SU-DHL-6 (cell line): Measurements from ENCODE around the gene NBDY.

Experiments
- H2AFZ ChIP-seq: fragments of 200-600 bp; sonication (generic); 2 replicates; pipeline ENCODE4 v1.6.1; 2014; ENCODE audit warnings: low read depth, mild to moderate bottlenecking, moderate library complexity, mixed read lengths, antibody characterized with exemption, low read length; ENCODE audit not compliant: severe bottlenecking
- H3F3A ChIP-seq: fragments of 200-600 bp; shearing (Covaris generic); 2 replicates; pipeline ENCODE4 v1.6.0; 2016; ENCODE audit warnings: antibody characterized with exemption, mild to moderate bottlenecking; ENCODE audit not compliant: insufficient read depth
- H3K27ac ChIP-seq: fragments of 200-600 bp; sonication (generic); 2 replicates; pipeline ENCODE4 v1.5.1; 2016; ENCODE audit warnings: low read depth, mild to moderate bottlenecking, low read length, moderate library complexity, mixed read lengths
- H3K27me3 ChIP-seq: fragments of 200-600 bp; sonication (generic), shearing (Covaris generic); 2 replicates; pipeline ENCODE4 v1.6.0; 2014; ENCODE audit warnings: mild to moderate bottlenecking, low read length
- H3K36me3 ChIP-seq: fragments of 200-600 bp; sonication (generic); 2 replicates; pipeline ENCODE4 v1.6.1; 2014; ENCODE audit warnings: mild to moderate bottlenecking, low read length, mixed read lengths
- H3K4me2 ChIP-seq: fragments of 300-600, 200-600 bp; shearing (Covaris generic), sonication (generic); 2 replicates; pipeline ENCODE4 v1.6.0; 2014; ENCODE audit warnings: low read length, low read depth, mild to moderate bottlenecking; ENCODE audit not compliant: poor library complexity, severe bottlenecking
- H3K4me3 ChIP-seq: fragments of 200-600 bp; sonication (generic); 2 replicates; pipeline ENCODE4 v1.5.1; 2014; ENCODE audit warnings: antibody characterized with exemption, low read length, mild to moderate bottlenecking, mixed read lengths; ENCODE audit not compliant: insufficient read depth, poor library complexity, severe bottlenecking
- H3K79me2 ChIP-seq: fragments of 200-600 bp; sonication (generic); 2 replicates; pipeline ENCODE4 v1.6.1; 2014; ENCODE audit warnings: mild to moderate bottlenecking, low read length, moderate library complexity; ENCODE audit not compliant: insufficient read depth
- H3K9ac ChIP-seq: fragments of 200-600 bp; sonication (generic); 2 replicates; pipeline ENCODE4 v1.7.0; 2014; ENCODE audit warnings: mild to moderate bottlenecking, low read length
- H3K9me2 ChIP-seq: fragments of 200-600 bp; sonication (generic); replicated peaks from 2 replicates; pipeline ENCODE4 v1.6.1; 2014; ENCODE audit warnings: low read length; ENCODE audit not compliant: insufficient read depth
- H3K9me3 ChIP-seq: fragments of 200-600 bp; sonication (generic); 2 replicates; pipeline ENCODE4 v1.6.1; 2014; ENCODE audit warnings: low read length, mixed read lengths; ENCODE audit not compliant: insufficient read depth
- H4K20me1 ChIP-seq: fragments of 200-600 bp; sonication (generic); 2 replicates; pipeline ENCODE4 v1.6.1; 2014; ENCODE audit warnings: low read depth, mild to moderate bottlenecking, antibody characterized with exemption, low read length, moderate library complexity, mixed read lengths
- CTCF ChIP-seq: fragments of 200-600 bp; sonication (generic); IDR thresholded peaks from one replicate; pipeline ENCODE4 v1.5.1; 2017; ENCODE audit warnings: antibody characterized with exemption, mild to moderate bottlenecking, low read length, moderate library complexity; ENCODE audit not compliant: insufficient read depth, poor library complexity, severe bottlenecking
- EZH2phosphoT487 ChIP-seq: fragments of 200-600 bp; sonication (generic), shearing (Covaris generic); conservative IDR thresholded peaks from 2 replicates; pipeline ENCODE4 v1.6.1; 2018; ENCODE audit warnings: mild to moderate bottlenecking, antibody characterized with exemption, low read length, moderate library complexity, mixed read lengths

NBDY gene

GRCh38 chrX:56744996-56745395 lies 16.0 kb downstream of the NBDY start:
- Histone ChIP-seq H3K9me2 (no peaks in the 10 kb centered on the region), H3K36me3 (no peaks in the 10 kb centered on the region), H4K20me1 (no peaks in the 10 kb centered on the region), H3K4me3 (no peak overlapping the region), H3K27me3 (no peaks in the 10 kb centered on the region), H3K9ac (no peak overlapping the region), H3K4me2 (no peak overlapping the region), H3K27ac (no peak overlapping the region), H3F3A (no peaks in the 10 kb centered on the region), H3K9me3 (no peaks in the 10 kb centered on the region), H2AFZ (no peak overlapping the region), H3K79me2 (peaks cover 12% of the 10 kb centered on the region)
- no peak for TF ChIP-seq CTCF
- no peak for TF ChIP-seq EZH2phosphoT487

GRCh38 chrX:56746996-56747395 lies 18.0 kb downstream of the NBDY start:
- H3F3A ChIP-seq, result no peaks in the 10 kb centered on the region
- H2AFZ ChIP-seq, result no peak overlapping the region
- TF ChIP-seq CTCF, result no peak
- TF ChIP-seq EZH2phosphoT487, result no peak
- H3K9ac ChIP-seq, result no peak overlapping the region
- no peaks in the 10 kb centered on the region for H3K9me3 ChIP-seq
- H3K27ac ChIP-seq, result no peak overlapping the region
- no peaks in the 10 kb centered on the region for H3K9me2 ChIP-seq
- peaks cover 5% of the 10 kb centered on the region; the same call in 1 of the 2 replicates for H3K79me2 ChIP-seq
- H3K4me3 ChIP-seq, result no peak overlapping the region
- H3K4me2 ChIP-seq, result no peak overlapping the region
- H3K36me3 ChIP-seq, result no peaks in the 10 kb centered on the region
- H4K20me1 ChIP-seq, result no peaks in the 10 kb centered on the region
- no peaks in the 10 kb centered on the region for H3K27me3 ChIP-seq

- no peaks in the 10 kb centered on the region for H3K79me2 ChIP-seq
- H4K20me1 ChIP-seq, result no peaks in the 10 kb centered on the region
- H3K27me3 ChIP-seq, result no peaks in the 10 kb centered on the region
- H3K9me3 ChIP-seq, result no peaks in the 10 kb centered on the region
- H3K9ac ChIP-seq, result no peak overlapping the region
- TF ChIP-seq CTCF (no peak), EZH2phosphoT487 (no peak)
- no peak overlapping the region for H3K4me2 ChIP-seq
- H3K4me3 ChIP-seq, result no peak overlapping the region
- H2AFZ ChIP-seq, result no peak overlapping the region
- no peak overlapping the region for H3K27ac ChIP-seq
- H3F3A ChIP-seq, result no peaks in the 10 kb centered on the region
- H3K36me3 ChIP-seq, result no peaks in the 10 kb centered on the region
- no peaks in the 10 kb centered on the region for H3K9me2 ChIP-seq
These were observed 22.0 kb downstream of the NBDY start for GRCh38 chrX:56751071-56751470.

GRCh38 chrX:56757327-56757726 lies 28.3 kb downstream of the NBDY start:
- no peaks in the 10 kb centered on the region for H3K27me3 ChIP-seq
- H4K20me1 ChIP-seq, result no peaks in the 10 kb centered on the region
- no peaks in the 10 kb centered on the region for H3F3A ChIP-seq
- H3K79me2 ChIP-seq, result no peaks in the 10 kb centered on the region
- H3K9ac ChIP-seq, result no peak overlapping the region
- no peaks in the 10 kb centered on the region for H3K9me3 ChIP-seq
- H3K9me2 ChIP-seq, result no peaks in the 10 kb centered on the region
- TF ChIP-seq EZH2phosphoT487 (no peak), CTCF (no peak)
- no peak overlapping the region for H3K4me3 ChIP-seq
- H2AFZ ChIP-seq, result no peak overlapping the region
- no peak overlapping the region for H3K4me2 ChIP-seq
- H3K27ac ChIP-seq, result no peak overlapping the region
- no peaks in the 10 kb centered on the region for H3K36me3 ChIP-seq
